ENCODE measurements around the gene ZFP37.

ZFP37 gene

GRCh38 chr9:113005777-113006176, 50.7 kb downstream of the ZFP37 start:
- Histone ChIP-seq H4K91ac (ENCODE audit: low read length) (no peak overlapping the region), H2AFZ (ENCODE audit: low read depth, low read length) (no peak overlapping the region), H3K27me3 (ENCODE audit: control insufficient read depth in 1 of 2, insufficient read depth in 1 of 2, low read length in 2 of 2) (no peaks in the 10 kb centered on the region), H2BK15ac (ENCODE audit: low read depth, poor library complexity, severe bottlenecking) (no peak overlapping the region), H3K23ac (ENCODE audit: low read length in 2 of 2) (no peak overlapping the region), H3K4ac (ENCODE audit: low read depth in 1 of 2, low read length in 2 of 2) (no peak overlapping the region), H3K36me3 (ENCODE audit: control insufficient read depth in 1 of 2, insufficient read depth in 2 of 2, low read depth in 1 of 2, low read length in 2 of 2) (peaks cover 0 to 3% of the 10 kb centered on the region in 2 experiments), H2BK12ac (ENCODE audit: low read length in 2 of 2) (no peak overlapping the region), H2BK5ac (ENCODE audit: low read depth, low read length, poor library complexity, severe bottlenecking) (no peak overlapping the region), H3K4me2 (ENCODE audit: low read length, poor library complexity, severe bottlenecking) (no peak overlapping the region), H3K9me3 (ENCODE audit: control insufficient read depth, low read length) (peaks cover 89% of the 10 kb centered on the region), H3K4me1 (ENCODE audit: control insufficient read depth, insufficient read depth, low read depth, low read length) (no peaks in the 10 kb centered on the region), H2BK120ac (ENCODE audit: low read depth, low read length) (no peak overlapping the region), H3K9ac (ENCODE audit: low read length) (no peak overlapping the region), H3K4me3 (ENCODE audit: insufficient read depth in 1 of 2, low read depth in 1 of 2, low read length in 2 of 2) (no peak overlapping the region), H3K14ac (ENCODE audit: low read length in 2 of 2) (no peak overlapping the region), H4K8ac (ENCODE audit: low read length) (no peak overlapping the region), H3K27ac (ENCODE audit: low read length, poor library complexity, severe bottlenecking) (no peak overlapping the region), H3K18ac (ENCODE audit: low read depth in 1 of 2, low read length in 2 of 2) (no peak overlapping the region), H3K79me1 (replicated peaks; ENCODE audit: low read length, poor library complexity, severe bottlenecking) (peaks cover 1% of the 10 kb centered on the region), H2AK5ac (ENCODE audit: low read length, severe bottlenecking) (no peak overlapping the region)
- WGBS = 23% methylated on average over 1 of the region's 1 CpG
- no peak for DNase-seq

GRCh38 chr9:112997236-112997941, 59.1 kb downstream of the ZFP37 start:
- Histone ChIP-seq H3K4me1 (ENCODE audit: control insufficient read depth, insufficient read depth, low read depth, low read length) (no peaks in the 10 kb centered on the region), H3K79me1 (replicated peaks; ENCODE audit: low read length, poor library complexity, severe bottlenecking) (no peaks in the 10 kb centered on the region), H3K4ac (ENCODE audit: low read depth in 1 of 2, low read length in 2 of 2) (no peak overlapping the region), H4K91ac (ENCODE audit: low read length) (no peak overlapping the region), H3K4me3 (ENCODE audit: insufficient read depth in 1 of 2, low read depth in 1 of 2, low read length in 2 of 2) (peak overlapping the region in 1 of 2 experiments; percentile 51), H3K27me3 (ENCODE audit: control insufficient read depth in 1 of 2, insufficient read depth in 1 of 2, low read length in 2 of 2) (no peaks in the 10 kb centered on the region), H2BK12ac (ENCODE audit: low read length in 2 of 2) (no peak overlapping the region), H2BK5ac (ENCODE audit: low read depth, low read length, poor library complexity, severe bottlenecking) (no peak overlapping the region), H2AK5ac (ENCODE audit: low read length, severe bottlenecking) (no peak overlapping the region), H3K4me2 (ENCODE audit: low read length, poor library complexity, severe bottlenecking) (no peak overlapping the region), H4K8ac (ENCODE audit: low read length) (no peak overlapping the region), H3K14ac (ENCODE audit: low read length in 2 of 2) (no peak overlapping the region), H3K27ac (ENCODE audit: low read length, poor library complexity, severe bottlenecking) (no peak overlapping the region), H3K9ac (ENCODE audit: low read length) (no peak overlapping the region), H3K23ac (ENCODE audit: low read length in 2 of 2) (no peak overlapping the region), H3K18ac (ENCODE audit: low read depth in 1 of 2, low read length in 2 of 2) (no peak overlapping the region), H2AFZ (ENCODE audit: low read depth, low read length) (no peak overlapping the region), H2BK15ac (ENCODE audit: low read depth, poor library complexity, severe bottlenecking) (no peak overlapping the region), H3K36me3 (ENCODE audit: control insufficient read depth in 1 of 2, insufficient read depth in 2 of 2, low read depth in 1 of 2, low read length in 2 of 2) (peaks cover 0 to 16% of the 10 kb centered on the region in 2 experiments), H2BK120ac (ENCODE audit: low read depth, low read length) (no peak overlapping the region), H3K9me3 (ENCODE audit: control insufficient read depth, low read length) (peaks cover 97% of the 10 kb centered on the region)
- WGBS = 89% methylated on average over 4 of the region's 8 CpGs
- DNase-seq = no peak
